ENCODE results near the gene HAPLN1.

- TF ChIP-seq, protein P1, sequence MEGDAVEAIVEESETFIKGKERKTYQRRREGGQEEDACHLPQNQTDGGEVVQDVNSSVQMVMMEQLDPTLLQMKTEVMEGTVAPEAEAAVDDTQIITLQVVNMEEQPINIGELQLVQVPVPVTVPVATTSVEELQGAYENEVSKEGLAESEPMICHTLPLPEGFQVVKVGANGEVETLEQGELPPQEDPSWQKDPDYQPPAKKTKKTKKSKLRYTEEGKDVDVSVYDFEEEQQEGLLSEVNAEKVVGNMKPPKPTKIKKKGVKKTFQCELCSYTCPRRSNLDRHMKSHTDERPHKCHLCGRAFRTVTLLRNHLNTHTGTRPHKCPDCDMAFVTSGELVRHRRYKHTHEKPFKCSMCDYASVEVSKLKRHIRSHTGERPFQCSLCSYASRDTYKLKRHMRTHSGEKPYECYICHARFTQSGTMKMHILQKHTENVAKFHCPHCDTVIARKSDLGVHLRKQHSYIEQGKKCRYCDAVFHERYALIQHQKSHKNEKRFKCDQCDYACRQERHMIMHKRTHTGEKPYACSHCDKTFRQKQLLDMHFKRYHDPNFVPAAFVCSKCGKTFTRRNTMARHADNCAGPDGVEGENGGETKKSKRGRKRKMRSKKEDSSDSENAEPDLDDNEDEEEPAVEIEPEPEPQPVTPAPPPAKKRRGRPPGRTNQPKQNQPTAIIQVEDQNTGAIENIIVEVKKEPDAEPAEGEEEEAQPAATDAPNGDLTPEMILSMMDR (IDR thresholded peaks at IDR 0.05 in 4 of 5, conservative IDR thresholded peaks at IDR 0.05 in 1 of 5): no peak
- no peak for TF ChIP-seq POLR2A (IDR thresholded peaks at IDR 0.05)
Observed at GRCh38 chr5:83701886-83702285, 18.8 kb downstream of the HAPLN1 start.

Data from gastrocnemius medialis (tissue), 4 donors.